Measurements from ENCODE around the gene MED13L.

GRCh38 chr12:116018282-116018681 is 259.2 kb downstream of the MED13L start:
- TF ChIP-seq CTCF (IDR thresholded peaks at IDR 0.05): no peak
- no peak for TF ChIP-seq ZFX (IDR thresholded peaks at IDR 0.05; ENCODE audit: borderline replicate concordance)

Measured in 22Rv1 (cell line).